ENCODE results near the gene SORBS2. TPM values are rescaled to one million over a fixed set of nuclear protein-coding genes. Genes with fewer than 3 reads are reported as not detected.

The SORBS2 gene
- total RNA-seq, 1 experiment from 2014 or later: not detected

DNA sequence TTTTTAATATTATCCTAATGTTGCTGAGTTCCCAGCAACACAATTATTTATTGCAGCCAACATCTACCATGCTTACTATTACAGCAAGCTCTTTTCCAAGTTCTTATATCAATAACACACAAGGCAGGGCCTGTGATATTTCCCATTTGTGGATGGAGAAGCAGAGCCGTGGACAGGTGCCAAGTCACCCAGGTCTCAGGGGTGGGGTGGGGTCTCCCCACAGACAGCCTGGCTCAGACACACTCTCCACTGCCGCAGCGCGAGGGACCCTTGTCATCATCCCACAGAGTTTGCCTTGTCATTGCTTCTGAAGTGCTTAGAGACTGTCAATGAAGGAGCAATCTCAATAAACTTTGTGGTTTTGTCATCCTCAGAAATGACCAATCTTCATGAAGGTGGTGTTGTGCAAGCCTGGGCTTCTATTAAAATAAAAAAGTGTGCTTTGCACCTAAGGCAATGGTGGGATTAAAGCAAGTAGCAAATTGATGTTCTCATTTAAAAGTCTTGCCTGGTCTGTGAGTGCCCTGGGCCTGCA, 76.1 kb downstream of the SORBS2 start:
- no peaks in the 10 kb centered on the region for H3K27me3 ChIP-seq
- no peak overlapping the region for H3K4me3 ChIP-seq
- H3K9me3 ChIP-seq (replicated peaks): no peaks in the 10 kb centered on the region
- no peak for DNase-seq
- no peak overlapping the region for H3K27ac ChIP-seq
- no peaks in the 10 kb centered on the region for H3K36me3 ChIP-seq
- H3K4me1 ChIP-seq: no peaks in the 10 kb centered on the region

- no peak for DNase-seq
- no peaks in the 10 kb centered on the region for H3K4me1 ChIP-seq
- no peaks in the 10 kb centered on the region for H3K27me3 ChIP-seq
- H3K36me3 ChIP-seq: no peaks in the 10 kb centered on the region
- no peak overlapping the region for H3K4me3 ChIP-seq
- H3K27ac ChIP-seq: no peak overlapping the region
- H3K9me3 ChIP-seq (replicated peaks): no peaks in the 10 kb centered on the region
Measured at GRCh38 chr4:185734930-185735329, 77.1 kb downstream of the SORBS2 start.

GRCh38 chr4:185734214-185734613, 77.8 kb downstream of the SORBS2 start:
- no peak overlapping the region for H3K4me3 ChIP-seq
- H3K27ac ChIP-seq: no peak overlapping the region
- DNase-seq: no peak
- H3K27me3 ChIP-seq: no peaks in the 10 kb centered on the region
- H3K9me3 ChIP-seq (replicated peaks): no peaks in the 10 kb centered on the region
- H3K36me3 ChIP-seq: no peaks in the 10 kb centered on the region
- no peaks in the 10 kb centered on the region for H3K4me1 ChIP-seq

- DNase-seq: no peak
- Histone ChIP-seq H3K36me3 (no peaks in the 10 kb centered on the region), H3K27me3 (no peaks in the 10 kb centered on the region), H3K4me3 (no peak overlapping the region), H3K9me3 (replicated peaks) (no peaks in the 10 kb centered on the region), H3K27ac (no peak overlapping the region), H3K4me1 (no peaks in the 10 kb centered on the region)
Measured at GRCh38 chr4:185730849-185731608, 81.0 kb downstream of the SORBS2 start.

DNA sequence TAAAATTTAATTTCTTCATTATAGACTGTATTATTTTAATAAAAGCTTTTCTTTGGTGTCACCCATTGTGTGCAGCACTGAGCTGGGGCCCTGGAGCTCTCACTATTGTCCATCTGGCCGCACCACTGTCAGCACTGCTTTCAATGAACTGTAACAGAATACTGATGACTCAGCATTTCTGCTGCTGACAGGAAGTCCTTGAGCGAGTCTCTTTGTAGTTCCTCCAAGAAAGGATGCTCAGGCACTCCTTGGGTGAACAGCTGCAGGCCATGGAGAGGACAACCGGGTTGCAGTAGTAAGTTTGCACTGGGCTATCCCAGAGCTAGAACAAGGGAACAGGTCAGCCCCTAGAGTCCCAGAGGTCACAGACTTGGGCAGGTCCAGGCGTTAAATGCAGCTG, 81.6 kb downstream of the SORBS2 start:
- no peak overlapping the region for H3K4me3 ChIP-seq
- no peaks in the 10 kb centered on the region for H3K9me3 ChIP-seq (replicated peaks)
- no peaks in the 10 kb centered on the region for H3K27me3 ChIP-seq
- H3K4me1 ChIP-seq: no peaks in the 10 kb centered on the region
- DNase-seq: peak in 1 of 2 experiments; percentile 10
- H3K36me3 ChIP-seq: no peaks in the 10 kb centered on the region
- no peak overlapping the region for H3K27ac ChIP-seq

DNA sequence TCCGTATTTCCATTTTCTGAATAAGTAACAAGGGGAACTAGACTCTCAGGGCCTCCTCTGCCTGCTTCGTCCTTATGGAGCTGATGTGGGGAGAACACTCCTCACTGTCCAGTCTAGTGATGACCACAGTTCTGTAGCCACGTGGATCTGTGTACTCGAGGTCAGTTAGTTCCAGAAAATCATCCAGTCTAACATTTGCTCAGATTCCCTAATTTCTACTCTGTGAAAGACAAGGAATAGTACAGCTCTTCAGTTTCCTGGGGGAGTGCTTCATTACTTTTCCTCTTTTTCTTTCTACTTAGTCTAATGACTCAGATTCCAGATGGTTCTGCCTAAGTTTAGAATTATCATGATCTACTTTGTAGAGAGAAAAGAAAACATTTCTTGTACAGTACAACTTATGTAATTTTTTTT, 82.6 kb downstream of the SORBS2 start:
- H3K4me1 ChIP-seq: no peaks in the 10 kb centered on the region
- no peaks in the 10 kb centered on the region for H3K36me3 ChIP-seq
- H3K4me3 ChIP-seq: no peak overlapping the region
- H3K9me3 ChIP-seq (replicated peaks): no peaks in the 10 kb centered on the region
- H3K27me3 ChIP-seq: no peaks in the 10 kb centered on the region
- no peak overlapping the region for H3K27ac ChIP-seq
- DNase-seq: no peak

DNA sequence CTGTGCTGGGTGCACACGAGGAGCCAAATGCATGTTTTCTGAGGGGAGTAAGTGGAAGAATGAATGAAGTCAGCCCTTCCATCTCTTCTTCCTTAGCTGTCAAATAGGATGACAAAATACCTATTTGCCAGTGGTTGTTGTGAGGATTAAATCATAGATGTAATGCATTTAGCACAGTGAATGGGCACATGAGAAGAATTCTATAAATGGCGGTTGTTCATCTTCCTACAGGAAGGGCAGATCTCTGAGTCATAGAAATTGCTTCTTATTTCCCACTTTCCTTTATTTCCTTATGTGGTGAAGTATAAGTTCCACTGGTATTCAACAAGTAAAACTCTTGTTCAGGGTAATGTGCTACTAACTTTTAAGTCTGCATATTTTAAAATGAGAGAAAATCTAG, 83.1 kb downstream of the SORBS2 start:
- H3K9me3 ChIP-seq (replicated peaks): no peaks in the 10 kb centered on the region

GRCh38 chr4:185726931-185727330, 85.1 kb downstream of the SORBS2 start:
- H3K36me3 ChIP-seq: no peaks in the 10 kb centered on the region
- H3K27ac ChIP-seq: no peak overlapping the region
- no peak overlapping the region for H3K4me3 ChIP-seq
- no peak for DNase-seq
- no peaks in the 10 kb centered on the region for H3K27me3 ChIP-seq
- H3K4me1 ChIP-seq: no peaks in the 10 kb centered on the region
- no peaks in the 10 kb centered on the region for H3K9me3 ChIP-seq (replicated peaks)

More for the DNA sequence above, 83.1 kb downstream of the SORBS2 start:
- no peaks in the 10 kb centered on the region for H3K36me3 ChIP-seq
- no peak overlapping the region for H3K27ac ChIP-seq
- H3K4me3 ChIP-seq: no peak overlapping the region
- no peaks in the 10 kb centered on the region for H3K4me1 ChIP-seq
- H3K27me3 ChIP-seq: no peaks in the 10 kb centered on the region
- no peak for DNase-seq

DNA sequence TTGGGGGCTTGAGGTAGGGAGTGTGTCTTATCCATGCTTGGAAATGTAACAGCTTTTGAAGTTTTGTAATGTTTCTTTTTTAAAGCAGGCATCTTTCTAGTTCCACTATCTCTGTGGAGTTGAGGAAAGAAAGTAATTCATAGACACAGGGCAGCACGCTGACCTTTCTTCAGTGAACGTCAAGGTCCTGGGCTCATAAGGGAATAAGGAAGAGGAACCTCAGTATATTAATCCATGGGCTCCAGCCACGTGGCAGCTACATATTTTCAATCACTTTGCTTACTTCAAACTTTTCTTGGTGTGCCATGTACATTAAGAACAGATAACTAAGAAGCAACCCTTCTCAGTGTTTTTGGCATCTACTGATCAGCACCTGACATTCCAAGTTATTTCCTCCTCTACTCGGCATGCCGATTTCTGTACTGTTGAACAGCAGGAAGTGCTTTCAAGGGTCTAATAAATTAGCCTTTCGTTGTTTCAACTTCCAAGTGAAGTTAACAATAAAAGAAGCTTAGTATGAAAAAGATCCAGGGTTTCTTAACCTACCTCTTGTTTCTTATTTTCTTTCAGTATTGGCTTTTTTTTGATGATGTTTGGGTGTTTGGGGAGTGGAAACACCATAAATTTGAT, 88.2 kb downstream of the SORBS2 start:
- no peak for DNase-seq
- Histone ChIP-seq H3K27ac (no peak overlapping the region), H3K27me3 (no peaks in the 10 kb centered on the region), H3K4me1 (no peaks in the 10 kb centered on the region), H3K36me3 (no peaks in the 10 kb centered on the region), H3K9me3 (replicated peaks) (no peaks in the 10 kb centered on the region), H3K4me3 (no peak overlapping the region)

DNA sequence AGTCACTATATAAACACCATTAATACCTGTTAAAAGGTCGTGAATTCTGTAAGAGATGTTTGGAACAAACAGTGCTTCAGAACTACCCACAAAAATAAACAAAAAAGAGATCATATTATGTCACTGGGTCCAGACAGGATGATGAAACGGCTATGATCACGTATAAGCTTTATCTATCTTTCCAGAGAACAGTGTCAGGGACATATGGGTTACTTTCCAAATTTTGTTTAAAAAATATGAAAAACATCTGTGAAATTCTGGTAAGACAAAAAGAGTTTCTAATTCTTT, 90.0 kb downstream of the SORBS2 start:
- DNase-seq: no peak
- Histone ChIP-seq H3K27me3 (no peaks in the 10 kb centered on the region), H3K4me1 (no peaks in the 10 kb centered on the region), H3K36me3 (no peaks in the 10 kb centered on the region), H3K27ac (no peak overlapping the region), H3K9me3 (replicated peaks) (no peaks in the 10 kb centered on the region), H3K4me3 (no peak overlapping the region)

GRCh38 chr4:185721190-185722028, 90.6 kb downstream of the SORBS2 start:
- Histone ChIP-seq H3K4me1 (no peaks in the 10 kb centered on the region), H3K9me3 (replicated peaks) (no peaks in the 10 kb centered on the region), H3K36me3 (no peaks in the 10 kb centered on the region), H3K27me3 (no peaks in the 10 kb centered on the region), H3K4me3 (no peak overlapping the region), H3K27ac (no peak overlapping the region)
- DNase-seq: no peak

DNA sequence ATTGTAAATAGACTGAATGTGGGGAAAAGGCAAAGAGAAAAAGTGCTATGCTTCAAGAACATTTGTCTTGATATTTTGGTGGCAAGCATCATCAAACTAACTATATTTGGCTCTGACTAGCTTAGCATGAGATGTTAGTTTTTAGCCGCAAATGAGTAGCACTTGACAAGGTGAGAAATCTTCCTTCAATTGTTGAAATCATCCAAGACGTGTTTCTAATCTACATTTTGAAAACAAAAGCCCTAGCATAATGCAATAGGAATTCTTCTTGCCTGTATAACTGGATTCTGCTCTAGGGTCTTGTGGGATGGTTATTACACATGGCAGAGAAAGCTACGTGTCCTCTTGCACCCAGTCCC, 92.5 kb downstream of the SORBS2 start:
- DNase-seq: no peak
- H3K4me1 ChIP-seq: no peaks in the 10 kb centered on the region
- no peak overlapping the region for H3K27ac ChIP-seq
- no peaks in the 10 kb centered on the region for H3K36me3 ChIP-seq
- no peak overlapping the region for H3K4me3 ChIP-seq
- no peaks in the 10 kb centered on the region for H3K27me3 ChIP-seq
- H3K9me3 ChIP-seq (replicated peaks): no peaks in the 10 kb centered on the region

DNA sequence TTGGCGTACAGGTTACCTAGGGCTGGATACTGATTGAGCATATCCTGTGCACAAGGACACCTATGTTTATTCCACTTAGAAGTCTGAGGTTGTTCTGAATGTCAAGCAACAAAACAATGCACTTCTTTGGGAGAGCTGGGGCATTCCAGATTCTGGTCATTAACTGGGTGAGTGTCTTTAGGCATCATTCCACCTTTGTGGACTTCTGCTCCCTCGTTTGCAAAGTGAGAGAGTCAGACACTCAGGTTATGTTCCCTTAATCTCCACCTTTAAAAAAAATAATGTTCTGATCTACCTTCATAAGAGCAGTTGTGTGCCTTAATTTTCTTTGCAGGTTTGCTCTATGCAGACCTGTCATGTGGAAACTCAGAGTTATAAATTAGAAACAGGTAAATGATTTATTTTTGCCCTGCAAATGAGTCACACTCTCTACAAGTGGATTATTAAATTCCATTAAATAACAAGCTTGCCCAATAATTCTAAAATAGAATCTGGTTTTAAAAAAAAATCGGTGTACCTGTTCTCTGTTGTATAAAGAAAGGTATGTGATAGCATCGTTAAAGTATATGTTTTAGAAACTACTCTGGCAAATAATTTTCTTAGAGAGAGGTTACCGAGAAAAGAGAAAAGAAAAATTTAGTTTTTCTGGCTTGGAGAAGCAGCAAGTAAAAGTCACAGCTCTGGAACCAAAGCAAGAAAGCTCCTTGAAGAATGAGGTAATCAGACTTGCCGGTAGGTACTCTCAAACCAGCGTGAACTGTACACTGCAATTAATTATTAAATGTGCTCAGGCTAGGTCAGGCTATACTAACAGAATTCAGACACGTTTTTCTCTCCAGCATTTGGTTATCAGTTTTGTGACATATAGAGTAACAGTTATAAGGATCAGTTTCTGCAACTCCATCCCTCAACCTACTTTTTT, 93.2 kb downstream of the SORBS2 start:
- H3K36me3 ChIP-seq: no peaks in the 10 kb centered on the region
- H3K9me3 ChIP-seq (replicated peaks): no peaks in the 10 kb centered on the region
- H3K27me3 ChIP-seq: no peaks in the 10 kb centered on the region
- H3K4me1 ChIP-seq: no peaks in the 10 kb centered on the region
- H3K4me3 ChIP-seq: no peak overlapping the region
- no peak overlapping the region for H3K27ac ChIP-seq
- DNase-seq: no peak

DNA sequence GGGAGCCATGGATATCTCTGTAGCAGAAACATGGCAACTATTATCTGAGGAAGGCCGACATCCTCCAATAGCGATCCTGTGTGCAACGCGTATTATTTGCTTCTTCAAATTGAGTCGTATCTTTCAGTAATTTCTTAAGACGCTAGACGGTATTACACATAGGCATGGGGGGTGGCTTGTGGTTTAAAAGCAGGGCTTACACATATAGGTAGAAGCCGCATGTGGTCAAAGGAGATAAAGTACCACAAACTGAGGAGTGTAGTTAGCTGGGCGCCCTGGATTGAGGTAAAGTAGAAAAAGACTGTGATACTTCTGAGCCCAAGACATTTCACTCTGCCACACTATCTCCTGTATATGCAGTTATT, 94.6 kb downstream of the SORBS2 start:
- no peaks in the 10 kb centered on the region for H3K4me1 ChIP-seq
- no peaks in the 10 kb centered on the region for H3K36me3 ChIP-seq
- DNase-seq: no peak
- no peaks in the 10 kb centered on the region for H3K27me3 ChIP-seq
- H3K4me3 ChIP-seq: no peak overlapping the region
- H3K27ac ChIP-seq: no peak overlapping the region
- no peaks in the 10 kb centered on the region for H3K9me3 ChIP-seq (replicated peaks)

Measured in SJCRH30 (cell line).